ENCODE measurements around the gene CMTM8.
"Not testable (repeated sequence)": the region's sequence is repeated elsewhere in the genome, so short reads cannot be mapped to it uniquely, and the experiment has no call there.

The CMTM8 gene

GRCh38 chr3:32387512-32387911, 149.0 kb downstream of the CMTM8 start:
- DNase-seq, result no peak

DNA sequence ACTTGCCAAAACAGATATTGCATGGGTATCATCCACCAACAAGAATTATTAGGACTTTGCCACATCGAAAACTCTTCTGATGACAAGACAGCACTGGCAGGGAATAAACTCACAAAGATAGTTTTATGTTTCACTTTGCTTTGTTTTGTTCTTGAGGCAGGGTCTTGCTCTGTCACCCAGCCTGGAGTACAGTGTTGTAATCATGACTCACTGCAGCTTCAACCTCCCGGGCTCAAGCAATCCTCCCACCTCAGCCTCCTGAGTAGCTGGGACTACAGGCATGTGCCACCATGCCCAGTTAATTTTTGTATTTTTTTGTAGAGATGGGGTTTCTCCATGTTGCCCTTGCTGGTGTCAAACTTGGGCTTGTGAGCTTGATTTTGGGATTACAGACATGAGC, 151.1 kb downstream of the CMTM8 start:
- not testable (repeated sequence) for DNase-seq

DNA sequence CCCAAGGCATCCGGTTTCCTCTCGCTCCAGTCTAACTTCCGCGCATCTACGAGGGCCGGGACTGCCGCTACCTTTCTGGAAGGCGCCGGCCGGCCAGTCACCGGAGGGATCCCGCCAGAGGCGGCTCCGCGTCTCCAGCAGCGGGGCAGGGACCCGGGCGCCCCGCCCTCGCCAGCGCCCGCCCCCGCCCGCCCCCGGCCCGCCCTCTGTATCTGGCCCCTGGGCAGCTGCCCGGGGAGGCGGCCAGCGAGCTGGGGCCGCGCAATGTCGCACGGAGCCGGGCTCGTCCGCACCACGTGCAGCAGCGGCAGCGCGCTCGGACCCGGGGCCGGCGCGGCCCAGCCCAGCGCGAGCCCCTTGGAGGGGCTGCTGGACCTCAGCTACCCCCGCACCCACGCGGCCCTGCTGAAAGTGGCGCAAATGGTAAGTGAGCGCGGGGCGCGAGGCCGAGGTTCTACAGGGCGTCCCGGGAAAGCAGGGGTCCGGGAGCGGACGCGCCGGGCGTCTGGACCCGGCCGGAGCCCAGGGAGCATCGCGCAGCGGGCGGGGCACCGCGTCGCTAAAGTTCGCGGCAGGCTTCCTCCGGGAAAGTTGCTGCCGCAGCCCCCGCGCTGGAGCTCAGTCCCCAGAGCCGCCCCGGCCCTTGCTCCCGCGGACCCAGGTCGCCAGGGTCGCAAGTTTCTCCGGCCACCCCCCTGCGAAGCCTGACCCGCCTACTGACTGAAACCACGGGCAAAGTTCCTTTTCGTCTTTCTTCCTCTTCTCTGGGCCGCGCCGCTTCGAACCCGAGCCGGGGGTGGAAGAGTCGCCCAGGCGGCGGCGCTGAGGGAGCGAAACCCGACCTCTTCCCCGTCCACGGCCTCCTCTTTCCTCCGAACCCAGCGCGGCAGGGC, 153.4 kb downstream of the CMTM8 start, which contains the start of gene CMTM7:
Gene CMTM7, plus strand, starts transcription at position 211 of the 893 bp plus-strand sequence. Its CDS starts 54 bp downstream, at position 265.
- DNase-seq, result peak; percentile 34

GRCh38 chr3:32392536-32393302, 154.2 kb downstream of the CMTM8 start:
- no peak for DNase-seq

DNA sequence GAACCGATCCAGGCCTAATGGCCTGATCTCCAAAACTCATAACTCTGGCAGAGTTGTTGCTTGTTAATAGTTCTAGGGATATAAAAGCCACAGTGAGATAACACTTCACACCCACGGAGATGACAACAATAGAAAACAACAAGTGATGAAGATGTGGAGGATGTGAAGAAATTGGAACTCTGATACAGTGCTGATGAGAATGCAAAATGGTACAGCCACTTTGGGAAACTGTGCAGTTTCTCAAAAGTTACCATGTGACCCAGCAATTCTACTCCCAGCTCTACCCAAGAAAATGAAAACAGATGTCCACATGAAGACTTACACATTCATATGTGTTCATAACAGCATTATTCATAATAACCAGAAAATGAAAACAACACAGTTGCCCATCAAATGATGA, 157.0 kb downstream of the CMTM8 start:
- no peak for DNase-seq

DNA sequence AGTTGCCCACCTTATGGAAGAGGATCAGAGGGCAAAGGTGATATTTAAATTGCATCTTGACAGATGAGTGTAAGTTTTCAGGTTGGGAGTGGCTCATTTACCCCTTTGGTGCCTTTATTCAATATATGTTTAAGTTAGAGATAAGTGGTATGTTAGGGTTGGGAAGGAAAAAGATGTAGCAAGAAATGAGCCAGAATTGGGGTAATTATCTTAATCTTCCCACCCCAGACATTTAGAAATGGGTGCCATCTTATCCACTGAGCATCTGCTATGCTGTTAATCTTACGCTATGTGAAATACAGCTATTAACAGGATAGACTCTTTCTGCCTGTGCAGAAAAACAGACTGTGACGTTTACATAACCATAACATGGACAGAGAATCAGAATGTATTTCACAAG, 159.5 kb downstream of the CMTM8 start:
- DNase-seq, result no peak

GRCh38 chr3:32398531-32398930, 160.1 kb downstream of the CMTM8 start:
- no peak for DNase-seq

GRCh38 chr3:32399030-32399620, 160.6 kb downstream of the CMTM8 start:
- no peak for DNase-seq

DNA sequence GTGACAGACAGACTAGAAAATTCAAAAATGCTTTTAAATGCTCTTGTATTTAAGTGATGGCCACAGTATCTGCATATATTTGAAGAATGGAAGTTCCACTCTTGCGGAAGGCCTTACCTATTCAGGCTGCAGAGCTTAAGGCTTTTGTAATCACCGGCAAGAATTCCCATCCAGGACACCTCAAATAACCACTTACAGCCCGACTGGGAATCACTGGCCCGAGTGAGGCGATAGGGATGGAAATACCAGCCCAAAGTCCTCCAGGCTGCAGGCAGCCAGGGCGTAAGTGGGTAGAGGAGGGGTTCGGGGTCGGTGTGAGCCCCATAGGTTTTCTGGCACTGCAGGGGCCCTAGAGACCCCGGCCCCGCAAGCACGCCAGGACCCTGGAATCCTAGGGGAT, 162.6 kb downstream of the CMTM8 start:
- no peak for DNase-seq

DNA sequence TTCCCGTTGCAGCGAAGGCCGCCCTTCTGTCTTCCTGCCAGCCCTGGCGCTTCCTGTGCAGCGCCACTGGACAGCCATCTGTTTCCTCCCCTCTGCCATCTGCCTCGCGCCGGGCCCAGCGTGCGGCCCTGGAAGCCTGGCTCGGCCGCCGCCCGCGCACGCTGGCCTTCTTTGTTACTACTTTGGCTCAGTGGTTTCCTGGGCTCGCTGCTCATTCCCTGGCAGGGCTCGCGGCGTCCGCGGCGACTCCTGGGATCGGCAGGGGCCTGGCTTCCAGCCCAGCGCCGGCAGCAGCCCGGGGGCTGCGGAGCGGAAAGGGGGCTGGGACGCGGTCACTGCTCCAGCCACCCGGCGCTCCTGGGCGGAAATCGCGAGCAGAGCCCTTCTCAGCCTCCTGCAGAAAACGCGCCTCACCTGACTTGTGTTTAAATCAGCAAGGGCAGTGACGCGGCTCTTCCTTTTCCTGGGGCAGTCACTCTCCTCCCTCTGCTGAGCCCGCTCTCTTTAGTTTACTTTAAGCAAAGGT, 163.1 kb downstream of the CMTM8 start:
- DNase-seq, result peak; percentile 48

GRCh38 chr3:32403663-32404062, 165.2 kb downstream of the CMTM8 start:
- no peak for DNase-seq

DNA sequence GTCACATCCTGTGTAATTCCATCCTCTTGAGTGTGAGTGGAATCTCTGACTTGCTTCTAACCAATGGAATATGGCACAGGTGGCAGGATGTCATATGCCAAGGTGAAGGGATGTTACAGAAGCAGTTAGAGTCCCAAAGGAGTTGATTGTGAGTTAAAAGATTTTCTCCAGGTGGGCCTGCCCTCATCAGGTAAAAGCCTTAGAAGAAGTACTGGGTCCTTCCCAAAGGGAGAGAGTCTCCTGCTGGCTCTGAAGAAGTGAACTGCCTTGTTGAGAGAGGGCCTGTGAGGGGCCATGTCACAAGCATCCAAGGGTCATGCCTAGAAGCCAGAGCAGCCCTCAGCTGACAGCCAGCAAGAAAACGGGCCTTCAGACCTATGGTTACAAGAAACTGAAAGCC, 166.2 kb downstream of the CMTM8 start:
- DNase-seq, result no peak

DNA sequence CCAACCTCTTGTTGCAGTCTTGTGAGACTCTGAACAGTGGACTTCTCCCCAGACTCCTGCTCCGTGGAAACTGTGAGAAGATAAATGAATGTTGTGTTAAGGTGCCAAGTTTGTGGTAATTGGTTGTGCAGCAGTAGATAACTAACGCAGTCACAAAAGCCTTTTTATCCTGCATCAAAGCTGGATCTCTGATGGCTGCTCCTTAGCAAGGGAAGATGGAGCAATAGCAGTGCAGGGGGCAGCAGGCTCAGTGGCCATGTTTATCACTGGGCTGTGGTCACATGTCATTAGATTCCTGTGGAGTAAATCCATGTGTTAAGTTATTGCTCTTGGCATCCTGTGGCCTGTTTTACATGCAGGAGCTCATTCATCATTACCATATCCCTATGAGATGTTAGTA, 166.7 kb downstream of the CMTM8 start:
- DNase-seq, result no peak

DNA sequence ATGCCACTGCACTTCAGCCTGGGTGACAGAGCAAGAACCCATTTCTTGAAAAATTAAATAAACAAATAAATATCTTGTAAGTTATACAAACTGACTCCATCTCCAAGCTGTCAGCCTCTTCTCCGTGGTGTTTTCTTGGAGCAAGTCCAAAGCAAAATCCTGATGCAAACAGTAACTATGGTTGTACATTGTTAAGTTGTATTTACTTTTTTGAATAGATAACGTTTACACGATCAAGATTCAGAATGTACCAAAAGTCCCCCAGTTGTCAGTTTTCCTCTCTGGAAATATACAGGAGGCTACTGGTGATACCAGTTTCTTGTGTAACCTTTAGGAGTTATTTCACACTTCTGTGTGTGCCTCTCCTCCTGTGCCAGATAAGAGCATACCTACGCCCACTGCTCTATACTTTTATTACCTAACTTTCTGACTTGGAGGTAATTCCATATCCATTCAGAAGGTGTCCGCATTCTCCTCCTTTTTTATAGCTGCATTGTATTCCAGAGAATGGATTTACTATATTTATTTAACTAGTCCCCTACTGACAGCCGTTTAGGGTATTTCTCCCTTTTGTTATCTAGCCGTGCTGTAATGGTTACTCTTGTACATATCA, 167.3 kb downstream of the CMTM8 start:
- no peak for DNase-seq

DNA sequence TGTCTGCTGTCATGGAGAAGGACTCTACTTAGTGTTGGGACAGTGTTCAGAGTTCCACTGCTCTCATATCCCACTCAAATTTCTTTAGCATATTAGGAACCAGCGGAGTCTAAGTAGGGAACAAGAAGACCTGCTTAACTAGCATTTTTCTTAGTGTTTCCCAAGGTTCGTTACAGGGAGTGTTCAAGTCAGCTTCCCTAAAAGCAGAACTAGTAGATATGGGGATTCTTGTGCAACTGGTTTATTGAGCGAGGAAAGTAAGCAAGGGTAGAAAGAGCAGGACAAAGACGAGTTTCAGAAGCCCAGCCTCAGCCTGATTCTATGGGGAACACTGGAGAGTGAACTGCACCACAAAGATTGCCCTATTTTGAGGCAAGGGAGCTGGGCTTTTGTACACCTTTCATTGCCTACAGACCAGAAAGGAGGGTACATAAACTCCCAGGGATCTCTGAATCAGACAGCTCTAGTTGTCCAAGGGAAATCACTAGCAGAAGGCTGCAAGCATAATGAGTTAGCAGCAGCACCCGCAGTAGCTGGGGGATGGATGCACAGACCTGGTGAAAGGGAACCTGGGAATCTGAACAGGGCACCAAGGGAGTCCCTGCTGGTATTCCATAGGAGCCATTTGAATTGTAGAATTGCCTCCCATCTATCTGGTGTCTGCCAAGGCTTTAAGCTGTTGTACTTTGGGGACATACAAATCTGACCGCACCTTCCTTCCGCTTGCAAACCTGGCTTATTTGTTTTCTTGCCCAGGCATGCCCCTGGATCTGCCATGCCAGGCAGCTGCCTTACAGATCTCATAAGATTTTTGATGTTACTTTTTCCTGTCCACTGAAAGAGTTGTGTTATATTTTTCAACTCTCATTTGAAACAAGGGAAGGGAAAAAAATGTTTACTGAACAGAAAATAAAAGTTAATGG, 168.3 kb downstream of the CMTM8 start:
- DNase-seq, result no peak

- no peak for DNase-seq
These were observed 172.1 kb downstream of the CMTM8 start for GRCh38 chr3:32410367-32411246.

DNA sequence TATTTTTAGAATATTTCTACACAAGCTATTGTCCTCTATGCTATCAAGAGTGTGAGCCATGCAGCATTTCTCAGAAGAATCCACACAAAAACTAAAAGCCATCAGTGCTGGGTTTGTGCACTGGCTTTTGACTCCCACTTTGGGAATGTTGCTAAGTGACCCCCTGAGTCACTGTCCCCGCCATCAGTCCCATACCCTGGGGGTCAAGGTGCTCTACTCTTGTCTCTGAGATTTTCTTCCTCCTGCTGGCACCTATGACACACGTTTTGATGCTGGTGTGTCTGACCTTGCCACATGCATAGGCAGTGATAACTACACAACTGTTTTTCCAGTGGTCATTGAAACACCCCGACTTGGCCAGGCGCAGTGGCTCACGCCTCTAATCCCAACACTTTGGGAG, 173.0 kb downstream of the CMTM8 start:
- DNase-seq, result no peak

GRCh38 chr3:32412887-32413286, 174.4 kb downstream of the CMTM8 start:
- DNase-seq, result no peak

- no peak for DNase-seq
These were observed 175.5 kb downstream of the CMTM8 start for GRCh38 chr3:32413845-32414521.

Measured in activated CD4-positive, alpha-beta T cell treated with anti-CD3 and anti-CD28 coated beads for 1 hour (primary cell).